Stimulated activated CD4-positive, alpha-beta T cell treated with anti-CD3 and anti-CD28 coated beads, Interleukin-12 subunit alpha, Interleukin-12 subunit beta, amount 100 ng/mL, for 48 hours (primary cell): ENCODE data around the gene NACAD.

Source experiments
- DNase-seq, 3 donors: peaks; one replicate each; pipeline ENCODE4 v3.0.0-alpha.2; 2020; ENCODE audit warnings: low read depth in 2 of 3, low spot score in 1 of 3

Gene NACAD

DNA sequence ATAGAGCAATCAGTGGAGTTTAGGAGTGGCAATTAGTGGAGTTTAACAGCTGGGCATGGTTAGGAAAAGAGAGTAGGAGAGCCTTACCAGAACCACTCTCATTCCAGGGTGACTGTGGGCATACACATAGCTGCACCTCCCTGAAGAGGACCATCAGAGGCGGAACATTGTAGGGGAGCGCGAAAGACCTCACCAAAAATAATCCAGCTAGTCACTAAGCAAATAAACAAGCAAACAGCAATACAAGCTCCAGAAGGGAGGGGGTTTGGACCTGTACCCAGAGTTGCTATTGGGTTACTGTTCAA, 4.1 kb upstream of the NACAD start:
- no peak for DNase-seq

DNA sequence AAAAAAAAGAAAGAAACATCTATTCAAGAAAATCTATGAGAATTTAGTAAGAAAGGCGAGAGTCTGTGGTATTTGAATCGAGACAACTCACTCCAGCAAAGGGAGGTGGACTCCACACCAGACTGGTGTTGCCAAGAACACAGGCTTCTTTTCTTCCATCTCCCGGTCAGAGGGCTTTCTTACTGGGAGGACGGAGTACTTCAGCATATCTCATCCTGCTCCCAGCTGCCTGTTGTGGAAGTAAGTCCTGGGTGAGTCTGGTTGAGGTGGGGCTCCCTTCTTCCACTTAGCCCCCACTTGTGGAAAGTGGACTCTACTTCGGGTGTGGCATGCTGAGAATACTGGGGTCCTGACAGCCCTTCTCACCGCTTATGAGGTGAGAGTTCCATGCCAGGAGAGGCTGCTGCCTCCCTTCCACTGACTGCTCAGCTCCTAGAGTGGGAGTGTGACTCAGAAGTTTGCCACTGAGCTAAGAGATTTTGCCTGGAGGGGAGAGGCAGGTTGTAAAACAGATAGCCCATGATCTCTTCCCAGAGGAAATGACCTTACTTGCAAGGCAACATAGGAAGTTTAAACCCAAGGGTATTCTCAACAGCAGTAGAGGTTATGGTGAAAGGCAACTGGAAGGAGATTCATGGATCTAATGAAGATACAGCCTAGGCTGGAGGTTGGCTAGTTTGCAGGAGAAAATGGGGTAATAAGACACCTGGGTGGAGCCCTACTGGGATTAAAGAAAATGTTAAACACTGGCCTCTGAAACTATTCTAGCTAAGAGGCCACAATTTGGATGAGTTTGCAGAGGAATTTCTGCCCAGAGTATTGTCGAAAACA, 3.5 kb upstream of the NACAD start:
- no peak for DNase-seq

DNA sequence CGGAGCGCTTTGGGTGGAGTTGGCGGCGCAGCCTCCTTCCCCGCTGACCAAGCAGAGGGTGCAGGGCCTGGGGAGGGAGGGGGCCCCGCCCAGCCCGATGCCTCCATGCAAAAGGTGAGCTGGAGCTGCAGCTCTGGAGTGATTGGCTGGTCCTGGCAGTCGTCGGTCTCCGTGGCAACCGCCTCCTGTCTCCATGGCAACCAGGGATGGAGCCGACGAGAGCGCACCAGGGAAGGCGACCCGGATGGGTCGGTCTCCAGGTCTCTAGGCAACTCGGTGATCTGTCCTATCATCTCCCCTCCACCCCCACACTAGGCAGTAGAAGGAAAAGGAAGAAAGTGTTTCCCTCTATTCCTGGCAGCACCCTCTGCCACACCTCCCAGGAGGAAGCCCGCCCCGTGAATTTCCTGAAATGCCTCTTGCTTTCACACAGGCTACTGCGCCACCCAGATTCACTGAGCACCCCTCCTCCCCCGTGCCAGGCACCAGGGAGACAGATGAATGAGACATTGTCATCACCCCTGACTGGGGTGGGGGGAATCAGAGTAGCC, 647 bp upstream of the NACAD start:
- DNase-seq = peak; percentile 54 to 64 (median 62)

DNA sequence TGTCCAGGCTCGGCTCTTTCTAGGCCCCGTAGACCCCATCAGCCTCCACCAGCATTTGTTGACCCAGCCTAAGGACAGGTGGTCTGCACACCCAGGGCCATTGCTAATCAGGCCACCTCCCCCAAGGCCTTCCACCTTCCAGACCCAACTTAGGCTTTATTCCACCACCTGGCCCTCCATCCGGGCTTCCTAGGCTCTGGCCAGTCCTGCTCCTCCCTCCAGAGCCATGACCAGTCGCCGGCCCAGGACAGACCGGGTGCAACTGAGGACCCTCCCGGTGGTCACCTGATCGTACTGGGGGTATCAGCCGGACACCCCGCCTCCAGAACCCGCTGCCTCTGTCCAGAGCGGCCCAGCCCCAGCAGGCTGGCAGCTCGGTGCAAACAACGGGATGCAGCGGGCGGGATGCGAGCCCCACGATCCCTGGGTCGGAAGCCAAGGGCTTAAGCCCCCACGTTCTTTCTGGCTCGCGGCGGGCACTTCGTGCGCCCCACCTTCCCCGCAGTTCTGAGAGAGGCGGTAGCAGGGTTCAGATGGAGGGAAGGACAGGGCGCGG, 545 bp downstream of the NACAD start:
- no peak for DNase-seq

DNA sequence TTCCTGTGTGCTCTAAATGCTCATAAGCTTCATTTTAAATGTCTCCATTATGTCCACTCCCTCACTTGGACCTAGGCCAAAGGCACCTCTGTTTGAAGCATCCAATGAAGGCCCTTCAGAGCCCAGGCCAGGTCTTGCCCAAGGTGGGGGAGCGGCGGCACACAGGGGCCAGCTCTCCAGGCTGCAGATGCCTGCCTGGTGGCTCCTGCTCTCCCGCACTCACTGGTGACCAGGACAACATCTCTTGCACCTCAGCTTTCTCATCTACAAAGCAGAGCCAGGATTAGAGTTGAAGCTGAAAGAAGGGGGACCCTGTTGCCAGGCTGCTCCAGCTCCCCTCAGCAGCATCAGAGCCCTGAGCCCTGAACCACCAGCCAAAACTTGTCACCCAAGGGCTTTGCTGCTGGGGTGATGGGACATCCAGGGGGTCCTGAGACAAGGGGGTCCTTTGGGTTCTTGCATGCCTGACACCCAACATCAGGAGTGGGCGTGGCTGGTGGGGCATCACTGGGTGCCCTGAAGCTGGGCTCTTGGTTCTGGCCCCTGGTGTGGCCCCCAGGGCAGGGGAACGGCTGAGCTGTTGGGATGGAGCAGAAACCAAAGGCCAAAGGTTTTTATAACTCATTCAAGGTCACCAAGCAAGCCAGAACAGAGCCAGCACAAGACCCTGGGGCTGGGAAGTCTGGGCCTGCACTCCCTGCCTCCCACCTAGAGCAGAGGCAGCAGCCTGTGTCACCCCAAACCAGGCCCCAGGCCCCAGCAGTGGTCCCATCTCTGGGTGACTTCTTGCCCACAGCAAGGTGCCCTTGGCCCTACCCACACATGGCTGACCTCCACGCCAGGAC, 1.2 kb downstream of the NACAD start:
- DNase-seq = no peak

DNA sequence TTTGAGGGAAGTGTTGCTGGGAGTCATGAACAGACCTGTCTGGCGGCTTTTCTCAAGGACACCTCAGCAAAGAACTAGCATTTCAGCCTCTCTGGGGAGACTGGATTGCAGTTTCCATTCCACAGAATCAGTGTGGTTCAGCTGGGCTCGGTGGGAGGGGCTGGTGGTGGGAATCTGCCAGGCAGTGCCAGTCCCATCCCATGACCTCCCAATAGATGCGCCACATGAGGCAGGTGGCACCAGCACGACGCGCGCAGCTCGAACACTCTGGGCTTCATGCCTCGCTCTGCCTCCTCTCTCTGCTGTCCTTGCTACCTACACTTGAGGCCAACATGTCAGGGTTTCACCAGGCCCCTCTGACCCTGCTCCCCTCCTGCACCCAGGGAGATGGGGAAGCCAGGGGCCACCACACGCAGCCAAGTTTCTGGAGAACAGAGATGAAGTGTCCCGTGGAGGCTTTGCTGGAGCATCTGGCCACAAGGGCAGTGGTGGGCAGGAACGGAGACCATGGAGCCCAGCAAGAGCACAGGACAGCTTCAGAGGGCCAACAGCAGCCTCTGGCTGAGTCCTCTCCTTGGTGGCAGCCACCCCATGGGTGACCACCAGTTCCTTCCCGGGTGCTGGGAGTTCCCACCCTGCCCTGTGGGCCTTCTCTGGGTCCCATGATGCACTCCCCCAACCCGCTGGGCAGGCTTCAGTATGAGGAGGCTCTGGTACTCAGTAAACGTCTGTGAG, 2.3 kb downstream of the NACAD start:
- DNase-seq = no peak

DNA sequence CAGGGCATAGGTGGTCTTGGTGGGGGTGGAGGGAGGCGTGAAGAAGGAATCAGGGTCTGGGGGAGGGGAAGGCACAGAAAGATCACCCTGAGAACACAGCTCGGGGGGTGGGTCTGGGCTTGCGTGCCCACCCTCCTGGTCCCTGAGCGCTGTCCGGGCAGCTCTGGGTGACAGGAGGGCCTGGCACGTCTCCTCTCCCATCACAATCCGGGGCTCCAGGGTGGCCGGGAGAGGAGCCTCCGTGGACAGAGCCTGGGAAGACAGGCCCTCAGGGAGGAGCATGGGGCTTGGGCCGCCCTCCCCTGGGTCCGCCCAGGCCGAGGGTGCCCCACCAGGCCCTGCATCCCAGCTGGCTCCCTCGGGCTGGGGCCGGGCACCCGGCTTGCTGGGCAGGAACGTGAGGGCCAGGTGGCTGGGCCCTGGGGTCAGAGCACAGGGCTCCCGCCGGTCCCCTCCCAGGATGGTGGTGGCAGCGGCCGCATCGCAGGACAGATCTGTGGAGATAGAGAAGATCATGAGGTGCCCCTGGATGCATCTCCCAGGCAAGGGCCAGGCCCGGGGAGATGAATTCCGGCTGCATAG, 3.1 kb downstream of the NACAD start:
- no peak for DNase-seq

DNA sequence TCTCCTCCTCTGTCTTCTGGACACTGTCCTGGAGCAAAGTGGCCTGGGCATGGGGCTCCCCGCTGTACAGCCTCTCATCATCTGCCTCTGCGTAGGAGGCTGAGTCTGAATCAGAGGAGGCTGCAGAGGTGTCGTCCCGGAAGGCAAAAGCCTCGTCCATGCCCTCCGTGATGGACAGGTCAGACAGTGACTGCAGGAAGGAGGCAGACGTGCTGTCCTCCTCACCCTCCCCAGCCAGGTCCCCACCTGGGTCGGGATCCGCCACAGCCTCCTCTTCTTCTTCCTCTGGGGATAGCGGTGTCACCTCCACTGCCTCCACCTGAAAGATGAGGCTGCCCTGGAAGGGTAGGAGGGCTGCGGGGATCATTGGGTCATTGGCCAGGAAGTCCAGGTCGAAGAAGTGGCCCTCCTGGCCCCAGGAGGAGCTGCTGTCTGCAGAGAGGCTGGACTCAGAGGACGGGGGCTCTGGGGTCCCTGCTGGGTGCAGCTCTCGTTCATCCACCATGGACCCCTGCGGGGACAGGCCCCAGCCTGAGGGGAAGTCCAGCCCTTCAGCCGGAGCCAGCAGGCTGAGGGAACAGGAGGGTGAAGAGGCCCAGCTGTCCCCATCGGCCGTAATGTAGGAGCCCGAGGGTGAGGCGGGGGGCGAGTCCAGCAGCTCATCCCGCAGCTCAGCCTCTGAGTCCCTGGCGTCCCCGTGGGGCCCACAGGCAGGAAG, 3.7 kb downstream of the NACAD start:
- DNase-seq = no peak

DNA sequence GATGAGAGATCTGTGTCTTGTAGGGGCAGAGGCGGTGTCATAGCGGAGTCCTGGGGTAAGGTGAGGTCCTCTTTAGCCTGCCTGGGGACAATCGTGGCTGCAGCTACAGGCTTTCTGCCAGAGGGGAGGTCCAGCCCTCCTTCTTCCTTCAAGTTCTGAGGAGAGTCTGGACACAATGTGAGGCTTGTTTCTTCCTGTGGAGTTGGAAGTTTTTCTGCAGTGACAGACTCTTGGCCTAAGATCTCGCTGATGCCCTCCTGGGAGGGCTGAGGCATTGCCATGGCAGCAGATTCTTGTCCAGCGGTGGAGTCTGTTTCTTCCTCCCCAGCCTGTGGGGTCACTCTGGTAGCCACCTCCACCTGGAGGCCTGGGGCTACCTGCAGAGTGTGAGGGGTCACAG, 4.4 kb downstream of the NACAD start:
- no peak for DNase-seq

DNA sequence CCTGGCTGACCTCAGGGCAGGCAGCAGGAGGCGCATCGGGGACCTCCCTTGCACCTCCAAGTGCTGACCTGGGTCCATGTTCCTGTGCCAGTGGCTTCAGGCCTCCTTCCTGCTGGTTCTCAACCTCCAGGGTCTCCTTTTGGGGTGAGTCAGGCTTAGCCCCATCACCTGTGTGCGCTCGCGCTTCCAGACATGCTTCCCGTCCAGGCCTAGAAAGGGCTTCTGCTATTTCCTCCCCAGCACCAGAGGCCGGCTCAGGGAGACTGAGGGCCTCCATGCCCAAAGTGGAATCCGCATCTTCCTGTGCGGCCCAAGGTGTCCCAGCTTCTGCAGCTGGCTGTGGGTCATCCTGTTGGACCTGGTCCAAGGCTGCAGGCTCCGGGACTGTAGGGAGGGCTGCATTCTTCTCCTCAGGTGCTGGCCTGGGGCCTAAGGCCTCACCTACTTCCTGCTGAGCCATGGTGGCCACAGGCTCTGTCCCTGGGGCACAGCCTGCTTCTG, 5.9 kb downstream of the NACAD start:
- DNase-seq = no peak

DNA sequence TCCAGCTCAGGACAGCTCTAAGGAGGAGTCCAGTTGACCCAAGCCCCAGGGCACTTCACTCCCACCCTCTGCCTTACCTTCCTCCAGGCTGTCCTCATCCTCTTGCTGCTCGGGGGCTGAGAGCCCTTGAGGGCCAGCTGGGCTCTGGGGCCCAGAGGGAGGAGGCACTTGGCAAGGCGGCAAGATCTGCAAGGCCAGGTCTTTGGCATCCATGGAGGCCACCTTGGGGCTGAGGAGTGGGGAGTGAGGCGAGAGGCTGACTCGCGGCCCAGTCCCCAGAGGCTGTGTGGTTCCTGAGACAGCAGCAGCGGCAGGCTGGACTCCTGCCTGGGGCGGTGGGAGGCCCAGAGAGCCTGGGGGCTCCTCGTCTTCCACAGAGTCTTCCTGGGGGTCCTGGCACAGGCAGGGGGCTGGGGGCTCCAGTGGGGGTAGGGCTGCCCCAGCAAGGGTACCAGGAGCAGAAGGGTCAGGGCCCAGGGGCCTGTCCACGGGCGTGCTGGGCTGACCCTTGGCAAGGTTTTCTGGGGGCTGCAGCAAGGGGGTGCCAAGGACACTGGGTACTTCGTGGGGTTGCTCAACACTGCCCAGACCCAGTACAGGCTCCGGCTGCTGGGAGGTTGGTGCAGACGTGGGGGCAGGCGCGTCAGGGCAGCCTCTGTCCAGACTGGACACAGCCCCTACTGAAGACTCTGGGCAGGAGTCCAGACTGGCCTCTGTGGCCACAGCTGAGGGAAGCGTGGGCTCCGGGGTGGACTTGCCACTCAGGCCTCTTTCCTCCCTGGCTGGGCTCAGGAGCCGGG, 6.5 kb downstream of the NACAD start:
- DNase-seq = no peak

DNA sequence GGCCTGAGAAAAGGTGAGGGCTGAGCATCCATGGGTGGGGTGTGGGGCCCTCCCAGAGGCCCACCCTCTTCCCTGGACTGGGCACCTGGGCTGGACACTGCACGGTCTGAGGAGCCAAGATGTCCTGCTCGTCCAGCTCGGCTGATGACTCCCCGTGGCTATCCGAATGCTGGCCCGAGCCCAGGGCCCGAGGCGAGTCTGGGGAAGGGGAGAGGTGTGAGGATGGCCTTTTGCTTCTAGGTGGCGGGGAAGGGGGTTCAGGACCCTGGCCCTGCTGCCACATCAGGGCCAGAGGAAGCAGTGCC, 7.1 kb downstream of the NACAD start:
- DNase-seq = no peak

DNA sequence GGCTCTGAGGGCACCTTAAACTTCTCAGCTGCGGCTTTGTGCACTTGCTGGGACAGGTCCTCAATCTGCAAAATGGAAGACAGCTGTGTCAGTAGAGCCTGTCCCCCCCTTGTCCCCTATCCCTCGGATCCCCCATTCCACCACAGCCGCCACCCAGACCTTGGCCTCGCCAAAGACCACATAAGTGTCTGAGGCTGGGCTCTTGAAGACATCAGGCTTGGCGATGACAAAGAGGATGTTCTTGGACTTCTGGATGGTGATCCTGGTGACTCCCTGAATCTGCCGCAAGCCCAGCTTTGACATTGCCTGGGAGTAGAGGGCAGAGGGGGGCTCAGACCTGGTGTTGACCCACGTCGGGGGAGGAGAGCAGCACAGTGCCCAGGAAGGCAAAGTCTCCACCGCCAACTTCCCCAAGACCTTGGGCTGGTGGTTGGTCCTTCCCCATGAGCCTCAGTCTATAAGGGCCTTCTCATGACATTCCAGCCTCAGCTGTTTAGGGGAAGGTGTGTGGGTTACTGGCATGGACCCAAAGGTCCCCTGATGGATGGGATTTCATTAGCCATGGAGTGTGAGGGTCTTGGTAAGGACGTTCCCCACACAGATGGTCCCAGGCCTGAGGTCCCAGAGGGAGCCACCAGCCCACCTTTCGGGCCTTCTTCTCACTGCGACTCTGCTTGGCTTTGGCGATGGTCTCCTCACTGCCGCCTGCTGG, 7.7 kb downstream of the NACAD start:
- no peak for DNase-seq

DNA sequence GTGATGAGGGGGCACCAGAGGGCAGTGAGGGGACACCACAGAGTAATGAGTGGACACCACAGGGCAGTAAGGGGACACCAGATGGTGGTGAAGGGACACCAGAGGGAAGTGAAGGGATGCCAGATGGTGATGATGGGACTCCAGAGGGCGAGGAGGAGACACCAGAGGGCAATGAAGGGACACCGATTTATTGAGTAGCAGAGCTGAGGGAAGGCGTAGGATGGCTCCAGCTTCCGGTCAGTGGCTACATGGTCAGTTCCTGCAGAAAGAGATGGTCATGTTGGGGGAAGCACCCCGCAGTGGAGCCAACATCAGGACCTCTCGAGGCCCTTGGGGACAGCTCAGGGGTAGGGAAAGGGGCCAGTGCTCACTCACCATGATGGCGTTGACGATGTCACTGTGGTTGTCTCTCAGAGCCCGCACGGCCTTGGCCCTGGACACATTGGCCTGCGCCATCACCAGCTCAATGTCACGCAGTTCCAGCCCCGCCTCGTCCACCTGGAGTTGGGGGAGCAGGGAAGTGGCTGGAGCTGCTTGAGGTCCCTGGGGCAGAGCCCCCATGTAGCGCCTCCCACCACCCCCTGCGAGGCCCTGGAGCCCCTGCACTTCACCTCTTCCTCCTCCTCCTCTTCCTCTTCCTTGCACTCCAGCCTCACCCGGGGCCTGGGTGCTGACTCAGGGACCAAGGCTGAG, 8.4 kb downstream of the NACAD start:
- no peak for DNase-seq

DNA sequence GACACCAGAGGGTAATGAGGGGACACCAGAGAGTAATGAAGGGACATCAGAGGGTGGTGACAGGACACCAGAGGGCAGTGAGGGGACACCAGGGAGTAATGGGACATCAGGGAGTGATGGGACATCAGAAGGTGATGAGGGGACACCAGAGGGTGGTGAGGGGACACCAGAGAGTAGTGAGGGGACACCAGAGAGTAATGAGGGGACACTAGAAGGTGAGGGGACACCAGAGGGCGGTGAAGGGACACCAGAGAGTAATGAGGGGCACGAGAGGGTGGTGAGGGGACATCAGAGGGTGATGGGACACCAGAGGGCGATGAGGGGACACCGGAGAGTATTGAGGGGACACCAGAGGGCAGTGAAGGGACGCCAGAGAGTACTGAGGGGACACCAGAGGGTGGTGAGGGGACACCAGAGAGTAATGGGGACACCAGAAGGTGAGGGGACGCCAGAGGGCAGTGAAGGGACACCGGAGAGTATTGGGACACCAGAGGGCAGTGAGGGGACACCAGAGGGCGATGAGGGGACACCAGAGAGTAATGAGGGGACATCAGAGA, 10.6 kb downstream of the NACAD start:
- no peak for DNase-seq

DNA sequence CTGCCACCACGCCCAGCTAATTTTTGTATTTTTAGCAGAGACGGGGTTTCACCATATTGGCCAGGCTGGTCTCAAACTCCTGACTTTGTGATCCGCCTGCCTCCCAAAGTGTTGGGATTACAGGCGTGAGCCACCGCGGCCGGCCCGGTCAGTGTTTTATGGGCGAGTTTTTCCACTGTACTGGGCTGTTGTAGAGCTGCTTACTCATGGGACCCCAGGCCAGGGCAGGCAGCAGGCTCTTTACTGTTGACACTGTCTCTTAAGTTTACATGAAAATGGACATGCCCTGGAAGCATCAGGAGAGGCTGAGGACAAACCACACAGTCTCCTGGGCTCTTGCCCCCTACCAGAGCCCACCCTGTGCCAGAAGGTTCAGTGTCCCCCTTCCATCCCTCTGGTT, 11.2 kb downstream of the NACAD start:
- DNase-seq = no peak

DNA sequence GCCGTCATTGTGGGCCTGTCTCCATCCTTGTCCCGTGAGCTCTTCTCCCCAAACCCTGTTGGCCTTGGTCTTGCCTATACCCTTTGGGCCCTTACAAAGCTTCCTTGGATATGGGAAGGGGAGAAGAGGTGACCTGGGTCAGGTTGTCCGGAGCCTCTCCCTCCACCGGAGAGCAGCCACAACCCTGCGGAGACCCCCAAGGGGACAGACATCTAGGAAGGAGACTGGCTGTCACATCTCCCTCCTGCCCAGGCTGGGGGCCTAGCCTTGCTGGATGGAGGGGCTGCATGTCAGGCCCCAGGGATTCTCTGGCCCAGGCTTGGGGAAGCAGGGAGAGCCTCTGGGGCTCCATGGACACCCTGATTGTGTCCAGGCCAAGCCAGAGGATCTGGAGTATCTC, 11.8 kb downstream of the NACAD start:
- DNase-seq = no peak
